HK-2 (cell line): ENCODE data around the gene COL4A2.

Experiments
- DNase-seq: peaks from one replicate; pipeline ENCODE4 v3.0.0-alpha.2; 2018; ENCODE audit not compliant: unreplicated experiment

COL4A2 gene

DNA sequence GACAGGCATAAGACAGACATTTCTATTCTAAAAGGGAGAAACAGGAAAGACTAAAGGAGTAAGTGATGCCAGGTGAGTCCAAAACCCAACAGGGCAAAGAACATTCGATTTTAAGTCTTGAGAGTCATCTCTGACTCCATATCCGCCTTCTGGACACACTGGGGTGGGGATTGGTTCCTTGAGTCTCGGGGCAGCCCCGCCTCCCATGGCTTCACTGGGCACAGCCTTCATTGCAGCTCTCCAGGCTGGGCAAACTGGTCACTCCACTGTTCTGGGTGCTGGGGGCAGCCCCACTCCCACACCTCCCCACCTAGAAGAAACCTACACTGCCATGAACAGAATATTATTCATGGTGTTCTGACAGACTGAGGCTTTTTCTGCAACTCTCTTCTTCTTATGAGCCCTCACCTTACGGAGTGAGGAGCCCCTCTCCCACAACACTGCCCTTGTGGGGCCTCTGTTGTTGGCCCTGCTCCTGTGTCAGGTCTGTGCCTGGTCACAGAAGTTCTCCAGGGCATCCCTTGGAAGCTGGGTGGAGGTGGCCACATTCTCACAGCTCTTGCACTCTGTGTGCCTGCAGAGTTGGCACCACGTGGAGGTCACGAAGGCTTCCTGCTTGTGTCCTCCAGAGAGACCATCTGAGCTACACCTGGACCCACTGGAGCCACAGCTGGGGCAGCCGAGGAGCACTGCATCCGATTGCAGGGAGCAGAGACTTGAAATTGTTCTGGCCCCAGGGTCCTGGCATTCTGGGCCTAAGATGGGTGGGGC lies 95.4 kb downstream of the COL4A2 start:
- DNase-seq: no peak

DNA sequence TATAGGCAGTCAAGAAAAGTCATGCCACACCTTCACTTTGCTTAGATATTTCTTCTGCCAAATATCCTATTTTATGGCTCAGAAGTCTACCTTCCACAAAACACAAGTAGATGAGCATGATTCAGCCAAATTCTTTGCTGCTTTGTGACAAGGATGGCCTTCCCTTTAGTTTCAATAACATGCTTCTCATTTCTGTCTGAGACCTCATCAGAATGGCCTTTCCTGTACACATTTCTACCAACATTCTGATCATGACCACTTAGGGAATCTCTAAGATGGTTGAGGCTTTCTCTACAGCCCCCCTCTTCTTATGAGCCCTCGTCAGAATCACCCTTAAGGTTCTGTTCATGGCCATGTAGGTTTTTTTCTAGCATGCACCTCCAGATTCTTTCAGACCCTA lies 96.2 kb downstream of the COL4A2 start:
- DNase-seq: no peak

DNA sequence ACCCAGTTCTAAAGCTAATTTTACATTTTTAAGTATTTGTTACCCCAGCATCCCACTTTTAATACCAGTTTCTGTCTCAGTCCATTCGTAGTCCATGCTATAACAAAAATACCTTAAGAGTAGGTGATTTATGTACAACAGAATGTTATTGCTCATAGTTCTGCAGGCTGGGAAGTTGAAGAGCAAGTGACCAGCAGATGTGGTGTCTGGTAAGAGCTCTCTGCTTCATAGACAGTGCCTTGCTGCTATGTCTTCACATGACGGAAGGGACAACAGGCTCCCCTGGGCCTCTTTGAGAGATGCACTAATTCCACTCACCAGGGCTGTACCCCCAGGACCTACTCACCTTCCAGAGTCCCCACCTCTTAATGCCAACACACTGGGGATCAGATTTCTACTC lies 96.6 kb downstream of the COL4A2 start:
- no peak for DNase-seq

DNA sequence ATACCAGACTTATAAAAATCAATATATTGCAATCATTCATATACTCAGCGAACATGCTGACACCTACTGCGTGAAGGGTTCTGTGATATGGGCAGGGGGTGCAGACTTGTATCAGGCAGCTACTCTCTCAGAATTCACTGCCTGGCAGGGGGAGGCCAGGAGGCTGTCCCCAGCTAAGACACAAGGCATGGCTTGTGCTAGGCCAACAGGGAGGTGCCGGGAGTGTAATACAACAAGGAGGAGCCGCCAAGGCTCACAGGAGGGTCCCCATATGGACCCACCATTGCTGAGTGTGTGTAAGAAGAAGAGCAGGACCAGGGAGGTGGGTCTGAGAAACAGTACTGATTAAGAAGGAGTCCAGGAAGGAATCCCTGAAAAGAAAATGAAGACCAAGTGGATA lies 97.2 kb downstream of the COL4A2 start:
- DNase-seq: no peak

DNA sequence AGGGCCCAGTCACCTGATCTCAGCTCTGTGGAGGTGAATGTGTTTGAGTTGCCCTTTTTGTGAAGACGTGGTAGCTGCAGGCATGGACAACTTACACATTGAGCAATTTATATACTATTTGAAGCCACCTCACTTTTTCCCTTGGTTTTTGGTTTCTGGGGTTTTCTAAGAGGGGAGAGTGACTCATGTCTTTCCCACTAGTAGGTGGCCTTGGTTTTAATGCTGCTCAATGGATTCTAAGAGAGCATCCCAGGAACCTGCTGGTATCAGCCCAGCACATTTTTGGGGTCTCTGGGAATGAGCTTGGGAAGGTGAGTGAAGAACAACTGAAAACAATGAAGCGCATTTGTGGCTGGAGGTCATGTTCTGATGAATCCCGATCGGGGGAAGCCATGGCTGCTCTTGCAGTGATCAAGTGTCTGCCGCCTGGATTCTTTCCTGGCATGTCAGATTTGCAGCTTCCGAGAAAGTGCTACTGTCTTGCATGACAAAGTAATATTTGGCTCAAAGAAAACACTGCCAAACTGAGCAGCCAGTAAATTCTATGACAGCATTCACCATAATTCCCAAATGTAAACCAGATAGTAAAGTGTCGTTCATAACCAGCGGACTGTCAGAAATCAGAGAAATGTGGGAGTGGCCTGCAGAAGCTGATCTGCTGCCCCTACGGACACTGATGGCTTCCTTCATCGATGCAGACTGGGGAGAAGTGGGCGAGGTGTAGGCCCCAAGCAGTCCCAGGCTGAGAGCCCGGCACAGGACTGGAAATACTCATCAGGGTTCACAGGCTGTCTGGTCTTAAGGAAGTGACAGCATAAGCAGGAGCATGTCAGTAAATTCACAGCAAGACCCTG lies 98.7 kb downstream of the COL4A2 start:
- no peak for DNase-seq

DNA sequence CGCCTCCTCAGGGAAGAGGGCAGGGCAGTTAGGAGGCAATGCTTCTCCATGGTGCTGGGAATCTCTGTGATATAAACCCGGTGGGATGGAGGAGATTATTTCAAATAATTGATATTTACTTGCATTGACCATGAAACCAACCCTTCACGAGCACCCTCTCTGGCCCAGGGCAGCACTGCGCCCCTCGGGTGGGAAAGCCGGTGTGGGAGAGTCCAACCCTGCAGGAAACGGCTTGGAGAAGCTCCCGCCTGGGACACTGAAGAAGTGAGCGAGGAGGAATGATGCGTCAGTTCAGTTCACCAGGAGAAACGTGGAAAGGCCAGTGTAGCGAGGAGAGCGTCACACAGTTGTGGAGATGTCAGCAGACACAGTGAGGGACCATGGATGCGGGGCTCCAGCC lies 99.9 kb downstream of the COL4A2 start:
- no peak for DNase-seq

DNA sequence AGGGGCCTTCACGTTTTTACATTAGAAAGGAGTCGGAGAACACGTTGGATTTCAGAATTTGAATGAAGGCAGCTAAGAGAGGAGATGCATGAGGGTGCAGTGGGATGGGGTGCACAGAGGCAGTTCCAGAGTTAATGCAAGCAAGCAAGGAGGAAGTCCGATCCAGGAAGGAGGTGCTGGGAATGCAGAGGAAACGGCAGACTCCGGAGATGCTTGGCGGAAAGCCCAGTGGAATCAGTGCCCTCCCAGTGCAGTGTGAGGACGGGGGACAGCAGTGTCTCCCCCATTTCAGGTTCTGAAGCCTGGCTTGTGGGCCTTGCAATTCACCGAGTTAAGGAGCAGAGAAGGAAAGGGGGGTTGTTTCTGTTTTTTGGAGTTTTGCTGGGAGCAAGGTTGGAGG lies 100.4 kb downstream of the COL4A2 start:
- no peak for DNase-seq

DNA sequence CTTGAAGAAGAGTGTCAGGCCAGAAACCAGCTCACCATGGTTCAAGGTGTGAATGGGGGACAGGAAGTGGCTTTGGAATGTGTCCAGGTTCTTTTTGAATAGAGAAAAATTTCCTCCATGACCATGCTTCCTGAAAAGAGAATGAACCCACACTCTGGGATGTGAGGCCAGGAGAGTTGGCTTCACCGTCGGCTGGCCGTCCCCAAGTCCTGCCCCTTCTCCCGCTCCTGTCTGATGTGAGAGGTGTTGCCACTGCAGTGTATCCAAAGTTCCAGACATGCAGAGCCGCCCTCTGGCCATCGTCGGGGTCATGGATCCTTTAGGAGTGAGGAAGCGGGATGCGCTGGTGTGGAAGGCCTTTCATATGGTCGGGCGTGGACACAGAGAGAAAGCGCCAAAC lies 101.2 kb downstream of the COL4A2 start:
- no peak for DNase-seq

DNA sequence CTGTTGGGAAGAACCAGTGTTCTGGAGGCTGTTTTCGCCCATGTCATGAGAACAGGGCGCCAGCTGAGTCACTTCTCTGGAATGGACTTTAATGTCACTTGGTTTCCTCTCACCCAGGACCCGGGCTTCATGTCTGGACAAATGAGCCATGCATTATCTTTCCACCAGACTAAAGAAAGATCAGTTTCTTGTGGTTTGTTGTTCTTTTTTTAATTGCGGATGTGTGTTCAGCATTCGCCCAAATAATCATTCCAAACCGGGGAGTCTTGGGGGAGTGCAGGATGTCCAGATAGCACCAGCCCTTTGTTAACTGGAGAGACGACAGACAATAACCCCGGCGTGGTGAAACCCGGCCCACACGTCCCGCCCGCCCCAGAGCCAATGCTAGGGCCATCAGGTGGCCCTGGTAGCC lies 102.5 kb downstream of the COL4A2 start:
- no peak for DNase-seq

DNA sequence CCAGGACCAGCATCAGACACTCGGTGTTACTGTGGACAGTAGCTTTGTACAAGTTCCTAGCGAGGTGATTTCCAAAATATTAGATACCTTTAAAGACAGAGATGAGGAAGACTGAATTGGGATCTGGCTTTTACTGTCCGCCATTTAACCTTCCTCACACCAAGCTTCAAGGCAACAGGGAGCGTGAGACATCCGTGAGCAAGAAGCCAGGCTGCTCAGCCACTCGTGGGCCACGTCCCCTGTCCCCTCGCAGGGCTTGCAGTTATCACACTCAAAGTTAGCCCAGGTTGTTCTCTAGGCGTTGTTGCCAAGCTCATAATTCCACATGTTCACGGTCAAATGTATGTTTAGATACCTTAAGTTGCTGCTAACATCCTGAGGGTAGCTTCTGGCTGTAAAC lies 102.9 kb downstream of the COL4A2 start:
- no peak for DNase-seq

DNA sequence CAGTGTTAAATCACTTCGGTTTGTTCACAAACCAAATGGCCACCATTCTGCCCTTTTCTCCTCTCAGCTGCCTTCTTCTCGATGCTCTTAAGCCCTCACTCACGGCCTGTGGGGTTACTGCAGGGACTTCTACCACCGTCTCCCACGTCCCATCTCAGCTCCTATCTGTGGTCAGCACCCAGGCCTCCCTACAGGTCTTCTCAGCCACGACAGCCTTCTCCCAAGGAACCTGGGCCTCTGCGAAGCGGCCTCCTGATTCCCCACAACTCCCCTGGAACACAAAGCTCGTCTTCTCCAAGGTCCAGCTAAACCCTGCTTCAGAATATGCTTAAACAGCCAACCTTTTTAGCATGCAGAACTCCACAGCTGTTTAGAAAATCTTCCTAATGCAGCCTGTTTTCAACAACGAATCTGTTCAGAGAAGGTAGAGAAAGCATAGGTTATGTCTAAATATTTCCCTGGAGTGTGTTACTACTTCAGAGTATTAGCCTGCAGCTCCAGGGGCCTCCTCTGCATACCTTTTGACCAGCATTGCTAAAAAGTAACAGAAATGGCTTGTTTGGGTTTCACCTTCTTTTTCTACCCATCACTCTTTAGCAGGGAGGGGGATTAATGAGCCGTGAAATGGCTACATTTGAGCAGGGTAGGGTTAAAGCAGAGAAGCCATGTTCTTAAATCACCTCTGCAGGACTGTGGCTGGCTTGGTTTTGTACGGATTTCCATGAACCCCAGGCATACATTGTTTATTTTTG lies 104.0 kb downstream of the COL4A2 start:
- DNase-seq: no peak

DNA sequence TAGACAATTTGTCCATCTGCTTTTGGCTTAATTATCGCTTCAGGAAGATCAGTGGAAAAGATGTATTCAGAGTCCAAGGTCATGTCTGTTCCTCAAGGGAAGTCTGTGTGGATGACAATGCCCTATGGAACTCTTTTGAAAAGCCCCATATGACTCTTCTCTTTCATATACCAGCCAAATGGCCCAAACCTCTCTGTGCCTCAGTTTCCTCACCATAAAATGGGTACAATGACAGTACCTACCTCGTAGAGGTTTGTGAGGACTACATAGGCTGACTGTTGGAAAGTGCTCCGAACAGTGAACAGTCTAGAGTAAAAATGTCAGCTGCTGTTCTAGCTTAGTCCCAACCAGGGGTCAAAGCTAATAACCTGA lies 104.6 kb downstream of the COL4A2 start:
- no peak for DNase-seq

DNA sequence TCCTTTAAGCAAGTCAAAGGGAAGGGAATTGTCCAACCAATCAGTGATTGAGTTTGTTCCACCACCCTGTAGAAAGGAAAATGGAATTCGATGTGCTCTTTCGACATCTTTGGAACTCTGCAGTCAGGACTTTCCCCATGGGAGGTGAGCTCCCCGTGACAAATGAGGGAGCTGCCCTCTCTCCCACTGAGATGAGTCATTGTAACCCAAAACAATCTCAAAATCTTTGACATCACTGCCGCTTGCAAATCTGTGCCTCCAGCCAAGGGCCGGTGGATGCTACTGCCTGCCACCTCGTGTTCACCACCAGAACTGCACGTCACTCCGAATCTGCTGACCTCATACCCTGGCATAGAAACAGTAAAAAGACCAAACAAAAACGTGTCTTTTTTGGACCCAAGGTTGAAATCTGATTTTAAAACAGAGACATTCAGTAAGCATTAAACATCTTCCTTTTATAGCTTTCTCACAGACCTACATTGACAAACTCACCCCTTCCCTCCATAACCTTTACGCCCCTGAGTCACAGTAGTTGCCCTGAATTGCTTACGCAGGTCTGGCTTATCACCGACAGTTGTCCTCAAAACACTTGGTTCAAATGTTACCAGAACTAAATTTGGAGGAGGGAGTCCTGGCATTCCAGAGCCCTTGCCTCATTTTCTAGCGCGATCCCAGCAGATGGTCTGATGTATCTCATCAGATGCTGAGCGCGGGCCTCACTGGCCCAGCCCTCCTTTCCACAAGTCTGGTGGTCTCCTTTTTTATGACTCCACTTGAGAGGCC lies 105.2 kb downstream of the COL4A2 start:
- peak; percentile 81 for DNase-seq

DNA sequence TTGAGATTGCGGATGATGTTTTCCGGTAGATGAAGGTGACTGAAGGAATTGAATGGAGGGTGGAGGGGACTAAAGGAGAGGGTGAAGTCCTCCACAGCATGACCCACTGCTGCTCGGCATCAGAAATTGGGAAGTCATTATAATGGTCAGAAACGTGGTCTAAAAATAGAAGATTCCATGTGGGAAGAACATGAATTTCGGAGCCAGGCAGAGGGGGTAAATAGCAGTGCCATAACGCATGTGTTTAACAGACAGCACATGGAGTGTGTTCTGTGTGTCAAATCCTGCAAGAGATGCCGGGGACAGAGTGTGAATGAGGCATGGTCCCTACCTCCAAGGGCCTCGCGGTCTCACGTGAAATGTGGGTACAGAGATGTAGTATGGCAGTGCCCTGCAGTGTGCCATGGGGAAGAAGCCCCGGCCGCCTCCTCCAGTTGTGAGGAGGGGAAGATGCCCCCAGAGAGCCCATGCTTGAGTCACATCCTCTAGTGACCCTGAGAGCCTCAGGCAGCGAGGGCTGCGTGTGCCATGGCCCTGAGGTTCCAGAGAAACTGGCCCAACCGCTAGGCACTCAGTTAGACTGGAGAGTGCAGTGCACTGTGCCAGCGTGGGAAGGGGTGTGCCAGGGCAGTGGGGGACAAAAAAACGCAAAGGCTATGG lies 106.1 kb downstream of the COL4A2 start:
- DNase-seq: no peak

DNA sequence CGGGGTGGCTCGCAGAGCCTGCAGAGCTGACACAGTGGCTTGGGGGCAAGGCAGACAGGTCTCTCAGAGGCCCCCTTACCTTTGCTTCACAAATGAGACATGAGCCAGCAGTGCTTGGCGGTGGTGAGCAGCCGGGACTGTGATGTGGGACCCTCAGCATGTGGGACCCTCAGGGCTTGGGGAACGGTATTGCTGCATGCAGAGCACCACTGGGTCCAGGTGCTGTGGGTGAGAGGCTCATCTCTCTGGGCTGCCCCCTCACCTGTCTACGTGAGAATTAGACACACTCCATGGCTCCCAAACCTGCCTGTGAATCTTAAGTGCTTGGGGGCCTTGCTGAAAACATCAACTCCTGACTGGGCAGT lies 106.6 kb downstream of the COL4A2 start:
- no peak for DNase-seq

DNA sequence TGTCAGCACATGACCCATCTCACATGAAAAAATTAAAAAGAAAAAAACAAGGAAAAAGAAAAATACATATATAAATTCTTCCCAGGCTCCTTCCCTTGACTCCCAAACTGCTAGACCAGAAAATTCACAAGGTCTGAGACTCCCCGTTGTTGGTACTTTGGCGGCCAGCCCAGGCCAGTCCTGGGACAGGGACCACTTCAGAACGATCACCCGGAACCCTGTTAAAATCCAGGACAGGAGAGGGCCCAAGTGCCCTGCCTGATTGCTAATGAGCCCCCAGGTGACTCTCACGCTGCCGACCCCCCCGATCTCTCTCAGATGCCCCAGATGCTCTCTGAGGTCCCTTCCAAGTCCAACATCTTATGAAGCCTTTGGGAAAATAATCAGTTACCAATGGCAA lies 107.2 kb downstream of the COL4A2 start:
- no peak for DNase-seq

DNA sequence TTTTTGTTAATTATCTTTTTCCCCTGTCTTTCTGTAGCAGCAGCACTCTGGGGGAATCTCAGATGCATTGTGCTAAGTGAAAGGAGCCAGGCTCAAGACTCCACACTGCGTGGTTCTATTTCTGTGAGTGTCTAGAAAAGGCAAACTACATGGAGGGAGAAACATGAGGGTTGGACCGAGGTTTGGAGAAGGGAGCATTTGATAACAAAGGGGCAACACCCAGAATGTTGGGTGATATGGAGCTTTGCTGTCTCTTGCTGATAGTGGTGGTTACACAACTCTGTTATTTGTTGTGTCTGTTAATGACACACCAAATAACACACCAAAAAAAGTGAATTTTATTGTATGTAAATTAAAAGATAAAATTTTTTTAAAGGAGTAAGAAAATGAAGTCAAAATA lies 107.8 kb downstream of the COL4A2 start:
- DNase-seq: no peak

DNA sequence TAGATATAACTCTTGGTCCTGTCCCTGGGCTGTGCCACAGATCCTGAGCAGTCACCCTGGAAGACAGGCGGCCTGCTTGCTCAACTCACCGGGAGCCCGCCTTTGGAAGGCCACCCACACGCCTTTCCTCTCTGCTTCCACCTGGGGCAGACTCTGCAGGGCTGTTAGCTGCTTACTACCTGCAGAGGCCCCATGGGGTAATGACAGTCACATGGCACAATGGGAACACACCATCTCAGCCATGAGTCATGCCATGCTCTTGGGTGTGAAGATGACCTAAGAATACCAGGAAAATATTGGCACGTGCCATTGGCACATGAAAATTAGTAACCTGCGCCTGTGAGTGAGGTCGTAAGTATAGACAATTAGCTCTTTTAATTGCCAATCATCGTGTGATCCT lies 108.6 kb downstream of the COL4A2 start:
- DNase-seq: peak; percentile 60

DNA sequence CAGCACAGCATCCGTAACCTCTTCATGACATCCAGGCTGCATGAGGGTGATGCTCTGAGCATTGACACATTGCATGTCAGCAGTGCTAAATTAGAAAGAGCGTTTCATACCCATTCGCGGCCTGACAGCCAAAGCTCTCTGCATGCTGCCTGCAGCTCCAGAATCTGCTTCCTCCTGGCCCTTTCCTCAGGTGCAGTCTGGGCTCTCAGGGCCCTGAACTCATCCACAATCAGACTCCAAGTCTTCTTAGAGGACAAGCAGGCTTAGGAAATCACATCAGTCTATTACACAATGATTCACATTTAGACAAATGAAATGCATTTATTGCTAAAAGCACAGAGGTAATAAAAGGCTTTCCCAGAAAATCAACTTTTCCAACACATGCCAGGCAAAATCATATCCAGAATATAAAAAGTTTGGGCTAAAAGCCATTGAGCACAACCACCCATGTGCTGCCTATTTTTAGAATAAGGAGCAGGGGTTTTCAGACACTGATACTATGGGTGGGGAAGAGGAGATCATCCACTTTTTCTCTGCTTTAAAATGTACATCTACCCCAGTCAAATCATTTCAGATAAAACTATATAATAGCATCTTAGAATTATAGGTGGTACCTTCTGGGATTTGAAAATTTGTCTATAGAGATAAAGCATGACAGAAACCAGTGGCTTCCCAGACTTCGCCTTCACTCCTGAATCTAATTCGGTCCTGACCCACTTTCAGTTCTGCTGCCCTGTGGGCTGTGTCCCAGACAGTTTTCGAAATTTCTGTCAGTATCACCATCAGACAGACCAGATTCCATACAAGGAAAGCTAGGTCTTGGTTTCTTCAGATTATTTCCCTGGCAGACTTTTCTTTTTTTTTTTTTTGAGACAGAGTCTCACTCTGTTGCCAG lies 109.3 kb downstream of the COL4A2 start:
- no peak for DNase-seq

DNA sequence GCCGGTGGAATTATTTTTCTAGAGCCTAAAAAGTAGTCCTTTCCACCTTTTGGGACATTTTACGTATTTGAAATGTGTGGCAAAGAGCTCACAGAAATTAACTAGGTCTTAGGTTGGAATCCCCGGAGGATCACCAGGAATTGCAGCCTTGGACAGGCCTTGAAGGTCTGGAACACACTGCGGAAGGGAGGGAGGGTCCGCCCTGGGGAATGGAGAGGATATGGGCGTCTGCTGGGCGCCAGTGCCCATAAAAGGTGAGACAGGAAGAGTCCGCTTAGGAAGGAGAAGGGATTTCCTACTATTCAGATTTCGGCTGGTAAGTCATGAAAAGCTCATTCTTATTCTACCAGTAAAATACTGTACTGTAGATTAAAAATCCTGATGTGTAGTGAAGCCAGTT lies 111.9 kb downstream of the COL4A2 start:
- peak; percentile 63 for DNase-seq
